Stimulated activated CD4-positive, alpha-beta T cell treated with anti-CD3 and anti-CD28 coated beads, TNF-alpha, amount 100 ng/mL, for 4 hours (primary cell): ENCODE results near the gene SORCS2.
"Not testable (repeated sequence)": the region's sequence is repeated elsewhere in the genome, so short reads cannot be mapped to it uniquely, and the experiment has no call there.

ENCODE experiments used
- DNase-seq, 3 experiments: peaks; one replicate each; pipeline ENCODE4 v3.0.0-alpha.2; 2020; ENCODE audit warnings: low read depth in 3 of 3

Gene SORCS2

GRCh38 chr4:7160439-7160838 is 31.9 kb upstream of the SORCS2 start:
- no peak for DNase-seq

DNA sequence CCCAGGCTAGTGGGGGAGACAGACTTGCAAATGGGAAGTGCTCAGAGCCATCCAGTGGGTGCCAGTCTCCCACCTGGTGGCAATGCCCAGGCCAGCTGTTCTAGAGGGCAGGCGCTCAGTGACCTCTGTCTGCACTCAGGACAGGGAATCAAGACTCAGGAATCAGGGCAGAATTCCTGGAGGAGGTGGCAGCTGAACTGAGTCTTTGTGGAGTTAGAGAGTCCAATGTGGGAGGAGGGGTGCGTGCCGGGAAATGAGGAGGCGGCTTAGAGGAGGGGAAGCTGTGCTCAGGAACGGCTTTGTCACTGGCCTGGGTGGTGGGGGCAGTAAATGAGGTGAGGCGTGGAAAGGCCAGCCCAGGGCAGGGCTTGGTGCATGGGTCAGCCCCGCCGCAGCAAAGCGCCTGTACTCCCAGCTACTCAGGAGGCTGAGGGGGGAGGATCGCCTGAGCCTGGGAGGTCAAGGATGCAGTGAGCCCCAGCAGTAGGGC is 31.3 kb upstream of the SORCS2 start:
- DNase-seq = no peak

GRCh38 chr4:7161721-7162214 is 30.6 kb upstream of the SORCS2 start:
- DNase-seq = no peak

- DNase-seq = not testable (repeated sequence)
These were observed 27.1 kb upstream of the SORCS2 start for GRCh38 chr4:7165056-7165873.

DNA sequence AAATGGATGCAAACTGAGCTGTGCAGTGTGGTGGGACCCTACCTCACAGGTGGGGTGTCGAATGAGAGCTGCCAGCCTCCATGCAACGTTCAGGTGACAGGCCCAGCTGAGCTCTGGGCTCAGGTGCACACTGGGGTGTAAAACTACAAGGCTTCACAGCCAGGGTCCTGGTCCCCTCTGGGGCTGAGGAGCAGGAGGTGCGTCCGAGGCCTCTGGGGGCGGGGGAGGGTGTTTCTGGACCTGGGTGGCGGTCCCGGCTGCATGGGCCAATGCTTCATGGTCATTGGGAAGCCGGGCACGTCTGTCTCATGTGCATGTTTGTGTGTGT is 26.5 kb upstream of the SORCS2 start:
- no peak for DNase-seq

DNA sequence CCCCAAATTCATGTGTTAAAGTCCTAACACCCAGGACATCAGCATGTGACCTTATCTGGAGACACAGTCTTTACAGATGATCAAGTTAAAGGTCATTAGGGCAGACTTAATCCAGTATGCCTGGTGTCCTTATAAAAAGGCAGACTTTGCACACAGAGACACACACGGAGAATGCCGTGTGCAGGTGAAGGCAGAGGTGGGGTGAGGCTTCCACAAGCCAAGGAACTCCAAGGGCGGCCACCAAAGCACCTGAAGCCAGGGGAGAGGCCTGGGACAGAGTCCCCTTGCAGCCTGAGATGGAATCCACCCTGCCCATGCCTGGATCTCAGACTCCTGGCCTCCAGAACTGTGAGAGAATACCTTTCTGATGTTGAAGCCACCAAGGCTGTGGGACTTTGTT is 26.1 kb upstream of the SORCS2 start:
- no peak for DNase-seq

DNA sequence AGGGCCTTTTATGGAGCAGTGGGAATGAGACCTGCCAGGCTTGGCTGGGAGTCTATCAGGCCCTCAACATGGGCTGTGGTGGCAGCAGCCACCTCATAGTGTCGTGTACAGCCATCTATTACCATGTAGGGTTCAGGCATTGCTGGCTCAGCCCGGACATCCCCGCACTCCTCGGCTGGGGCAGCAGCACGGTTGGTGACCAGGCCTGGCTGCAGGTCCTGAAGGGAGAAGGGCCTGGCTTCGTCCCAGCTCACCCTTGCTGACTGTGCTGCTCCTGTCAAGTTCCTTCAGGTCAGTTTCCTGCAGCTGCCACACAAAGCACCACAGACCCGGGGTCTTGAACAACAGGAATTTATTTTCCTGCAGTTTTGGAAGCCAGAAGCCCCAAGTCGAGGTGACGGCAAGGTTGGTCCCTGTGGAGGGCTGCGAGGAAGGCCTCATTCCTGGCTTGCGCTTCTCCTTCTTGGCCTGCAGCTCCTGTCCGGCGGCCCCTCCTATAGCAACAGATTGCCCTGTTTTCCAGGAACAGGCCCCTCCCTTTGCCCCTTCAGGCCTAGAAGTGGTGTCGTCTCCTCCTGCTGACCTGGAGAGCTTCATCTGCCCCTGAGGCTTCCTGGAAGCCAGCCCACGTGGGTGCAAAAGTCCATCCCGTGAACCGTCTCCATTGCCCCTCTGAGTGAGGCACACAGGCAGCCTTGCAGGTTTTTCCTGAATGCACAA is 25.2 kb upstream of the SORCS2 start:
- DNase-seq = no peak

DNA sequence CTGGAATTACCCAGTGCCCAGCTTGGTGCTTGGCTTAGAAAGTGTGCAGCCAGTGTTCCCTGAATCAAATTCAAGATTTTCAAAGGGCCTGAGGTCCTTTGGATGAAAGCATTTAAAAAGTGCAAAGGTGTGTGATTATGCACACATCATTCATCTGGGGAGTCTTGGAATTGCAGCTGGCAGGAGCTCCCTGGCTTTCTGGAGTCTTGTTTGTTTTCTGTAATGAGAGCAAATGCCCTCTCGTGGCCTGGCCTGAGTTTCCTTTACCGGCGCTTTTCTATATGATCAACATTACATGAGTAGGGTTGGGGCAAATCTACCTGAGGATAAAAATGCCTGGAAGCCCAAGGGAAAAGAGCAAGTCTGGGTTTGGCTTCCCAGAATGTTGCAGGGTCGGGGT is 24.6 kb upstream of the SORCS2 start:
- DNase-seq = no peak

DNA sequence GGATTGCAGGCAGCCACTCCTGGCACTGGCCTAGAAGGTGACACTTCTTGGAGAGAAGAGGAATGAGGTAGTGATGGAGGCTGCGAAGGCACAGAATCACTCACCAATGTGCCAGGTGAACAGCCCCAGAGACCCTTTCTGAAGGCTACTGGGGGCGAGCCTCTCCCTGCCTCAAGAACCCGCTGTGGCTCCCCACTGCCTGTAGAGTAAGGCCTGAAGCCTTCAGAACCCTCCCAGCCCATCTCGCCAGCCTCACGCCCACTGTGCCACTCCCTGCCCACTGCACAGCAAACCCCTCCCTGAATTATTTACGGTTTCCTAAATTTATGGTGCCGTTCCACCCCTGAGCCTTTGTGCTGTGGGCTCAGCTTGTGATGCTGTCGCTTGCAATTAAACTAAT is 24.2 kb upstream of the SORCS2 start:
- DNase-seq = no peak

DNA sequence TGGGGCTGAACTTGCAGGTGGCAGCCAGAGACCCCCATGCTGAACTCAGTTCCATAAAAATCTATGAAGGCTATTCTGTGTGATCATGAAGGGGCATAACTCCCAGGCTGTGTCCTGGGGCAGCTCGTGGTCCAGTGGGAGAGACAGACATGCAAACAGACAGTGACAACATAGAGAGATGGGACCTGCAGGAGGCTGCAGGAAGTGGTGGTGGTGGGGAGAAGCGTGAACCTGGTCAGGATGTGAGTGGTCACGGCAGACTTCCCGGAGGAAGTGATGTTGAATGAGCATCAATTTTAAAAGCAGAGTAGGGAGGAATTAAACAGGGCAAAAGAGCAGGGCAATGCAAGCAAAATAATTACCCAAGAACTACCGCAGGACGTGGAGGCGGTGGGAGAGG is 23.2 kb upstream of the SORCS2 start:
- no peak for DNase-seq

DNA sequence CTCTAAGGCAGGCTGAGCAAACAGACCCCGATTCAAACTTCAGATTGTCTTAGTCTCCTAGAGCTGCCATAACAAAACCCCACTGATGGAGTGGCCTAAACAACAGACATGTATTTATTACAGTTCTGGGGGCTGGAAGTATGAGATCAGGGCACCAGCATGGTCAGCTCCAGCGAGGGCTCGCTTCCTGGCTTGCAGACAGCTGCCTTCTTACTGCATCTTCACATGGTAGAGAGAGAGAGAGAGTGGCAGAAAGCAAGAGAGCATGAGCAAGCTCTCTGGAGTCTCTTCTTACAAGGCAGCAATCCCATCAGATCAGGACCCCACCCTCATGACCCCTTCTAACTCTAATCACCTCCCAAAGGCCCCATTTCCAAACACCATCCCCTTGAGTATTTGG is 22.3 kb upstream of the SORCS2 start:
- no peak for DNase-seq

DNA sequence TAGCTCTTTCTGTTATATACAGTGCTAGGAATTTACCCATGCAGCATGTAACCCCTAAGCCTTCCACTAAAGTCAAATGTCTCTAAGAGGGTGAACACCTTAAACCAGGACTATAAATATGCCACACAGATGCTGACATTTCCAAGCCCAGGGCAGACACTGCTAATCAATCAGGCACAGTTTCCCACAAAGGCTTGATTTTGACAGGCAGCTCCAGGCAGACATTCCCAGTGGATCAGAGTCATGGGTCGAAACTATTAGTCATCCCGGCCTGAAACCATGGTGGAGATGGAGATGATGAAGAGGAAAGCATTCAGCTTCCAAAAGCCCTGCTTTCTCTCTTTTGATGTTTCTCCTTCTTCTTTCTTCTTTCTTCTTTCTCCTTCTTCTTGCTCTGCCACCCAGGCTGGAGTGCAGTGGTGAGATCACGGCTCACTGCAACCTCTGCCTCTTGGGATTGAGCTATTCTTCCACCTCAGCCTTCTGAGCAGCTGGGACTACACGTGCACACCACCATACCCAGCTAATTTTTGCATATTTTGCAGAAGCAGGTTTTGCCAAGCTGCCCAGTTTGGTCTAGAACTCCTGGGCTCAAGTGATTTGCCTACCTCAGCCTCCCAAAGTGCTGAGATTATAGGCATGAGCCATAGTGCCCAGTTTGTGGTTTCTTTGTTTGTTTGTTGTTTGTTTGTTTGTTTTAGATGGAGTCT is 21.0 kb upstream of the SORCS2 start:
- DNase-seq = no peak

DNA sequence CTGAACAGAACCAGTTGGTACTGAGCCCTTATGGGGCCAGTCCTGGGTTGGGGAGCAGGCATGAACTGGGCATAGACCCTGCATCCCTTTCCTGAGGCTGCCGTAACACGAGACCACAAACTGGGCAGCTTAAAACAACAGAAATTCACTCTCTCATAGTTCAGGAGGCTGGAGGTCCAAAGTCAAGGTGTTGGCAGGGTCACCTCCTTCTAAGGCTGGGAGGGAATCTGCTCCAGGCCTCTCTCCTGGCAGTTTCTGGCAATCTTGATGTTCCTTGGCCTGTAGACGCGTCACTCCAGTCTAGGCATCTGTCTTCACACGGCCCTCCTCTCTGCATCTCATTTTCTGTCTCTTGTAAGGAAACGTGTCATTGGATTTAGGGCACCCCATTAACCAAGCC is 19.8 kb upstream of the SORCS2 start:
- DNase-seq = no peak

GRCh38 chr4:7172946-7173345 is 19.4 kb upstream of the SORCS2 start:
- DNase-seq = no peak

DNA sequence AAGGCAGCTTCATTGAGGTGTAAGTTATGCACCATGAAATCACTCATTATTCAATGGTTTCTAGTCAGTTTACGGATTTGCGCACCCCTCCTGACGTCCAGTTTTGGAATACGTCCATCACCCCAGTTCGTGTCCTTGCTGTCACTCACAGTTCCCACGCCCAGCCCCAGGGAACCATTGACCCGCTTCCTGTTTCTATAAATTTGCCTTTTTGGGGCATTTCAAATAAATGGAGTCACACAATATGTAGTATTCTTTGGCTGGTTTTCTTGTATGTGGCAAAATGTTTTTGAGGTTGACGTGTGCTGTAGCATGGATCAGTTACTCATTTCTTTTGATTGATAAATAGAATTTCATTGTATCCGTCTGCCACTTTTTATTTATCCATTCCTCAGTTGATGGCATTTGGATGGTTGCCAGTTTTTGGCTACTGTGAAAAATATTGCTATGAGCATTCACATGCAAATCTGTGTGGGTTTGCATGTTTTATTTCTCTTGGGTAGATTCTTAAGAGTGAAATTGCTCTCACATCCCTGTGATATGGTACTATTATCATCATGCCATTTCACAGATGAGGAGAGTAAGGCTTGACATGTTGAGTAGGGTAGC is 18.4 kb upstream of the SORCS2 start:
- no peak for DNase-seq

DNA sequence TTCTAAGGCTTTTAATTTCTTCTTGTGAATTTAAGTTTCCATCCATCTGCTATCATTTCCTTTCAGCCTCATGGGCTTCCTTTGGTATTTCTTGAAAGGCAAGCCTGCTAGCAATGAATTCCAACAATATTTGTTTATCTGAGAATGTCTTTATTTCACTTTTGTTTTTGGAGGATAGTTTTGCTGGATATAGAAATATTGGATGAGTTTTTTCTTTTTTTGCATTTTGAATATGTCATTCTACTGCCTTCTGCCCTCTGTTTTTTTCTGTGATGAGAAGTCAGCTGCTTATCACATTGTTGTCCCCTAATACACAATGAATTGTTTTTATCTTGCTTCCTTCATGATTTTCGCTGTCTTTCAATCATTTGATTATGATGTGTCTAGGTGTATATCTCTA is 13.2 kb upstream of the SORCS2 start:
- no peak for DNase-seq

- DNase-seq = no peak
These were observed 11.4 kb upstream of the SORCS2 start for GRCh38 chr4:7180938-7181337.

- DNase-seq = no peak
These were observed 9.7 kb upstream of the SORCS2 start for GRCh38 chr4:7182616-7183015.

DNA sequence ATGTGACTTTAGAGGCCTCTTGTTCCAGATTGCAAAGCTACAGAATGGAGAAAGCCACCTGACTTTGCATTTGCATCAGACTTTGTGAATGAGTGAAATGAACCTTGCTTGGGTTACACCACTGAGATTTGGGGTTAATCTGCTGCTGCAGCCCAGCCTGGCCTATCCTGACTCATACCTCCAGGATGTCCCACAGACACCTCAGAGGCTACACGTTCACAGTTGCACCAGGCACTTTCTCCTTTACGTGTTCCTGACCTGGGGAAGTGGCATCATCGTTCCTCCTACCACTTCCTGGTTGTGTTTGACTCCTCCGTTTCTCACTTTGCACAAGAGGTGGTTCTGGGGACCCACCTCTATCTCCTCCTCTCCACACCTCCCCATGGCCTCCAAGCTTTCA is 9.2 kb upstream of the SORCS2 start:
- no peak for DNase-seq

GRCh38 chr4:7183780-7184460 is 8.4 kb upstream of the SORCS2 start:
- DNase-seq = no peak

DNA sequence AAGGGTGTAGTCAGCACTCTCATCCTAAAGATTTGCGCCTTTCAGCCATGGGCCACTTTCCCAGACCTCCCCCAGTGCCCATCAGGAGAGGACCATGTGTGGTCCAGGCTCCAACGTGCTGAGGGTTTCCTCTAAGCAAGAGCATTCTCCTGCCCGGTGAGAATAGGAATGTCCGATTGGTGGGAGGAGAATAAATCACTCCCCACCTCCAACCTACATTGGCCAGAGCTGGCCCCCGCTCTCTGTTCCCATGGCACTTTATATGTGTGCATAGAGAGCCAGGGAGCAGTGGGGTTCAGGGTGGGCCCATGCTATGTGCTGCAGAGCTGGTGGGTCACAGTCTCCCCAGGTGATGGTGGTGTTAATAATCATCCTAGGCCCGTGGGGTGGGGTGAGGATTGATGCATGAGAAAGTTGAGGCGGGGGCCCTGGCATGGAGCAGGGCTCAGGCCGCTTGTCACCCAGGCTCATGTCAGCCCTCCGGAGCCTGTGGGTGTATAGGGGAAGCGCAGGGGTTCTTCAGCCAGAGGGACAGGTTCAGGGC is 6.8 kb upstream of the SORCS2 start:
- DNase-seq = no peak
